ENCODE measurements around the gene SLC13A4.

The SLC13A4 gene

GRCh38 chr7:135723411-135723810 lies 4.6 kb downstream of the SLC13A4 start:
- H3K4me1 ChIP-seq (ENCODE audit: control insufficient read depth in 1 of 2, insufficient read depth in 1 of 2, low read depth in 1 of 2, low read length in 1 of 2) = no peaks in the 10 kb centered on the region
- no peak overlapping the region for H3K4me3 ChIP-seq (ENCODE audit: low read depth in 1 of 2, low read length in 1 of 2)
- H3K27me3 ChIP-seq = peaks cover 5% of the 10 kb centered on the region
- no peaks in the 10 kb centered on the region for H3K9me3 ChIP-seq
- TF ChIP-seq CTCF (IDR thresholded peaks at IDR 0.05) = no peak
- no peak overlapping the region for H3K27ac ChIP-seq
- H3K36me3 ChIP-seq = no peaks in the 10 kb centered on the region

- H3K27me3 ChIP-seq = peaks cover 2% of the 10 kb centered on the region
- H3K36me3 ChIP-seq = no peaks in the 10 kb centered on the region
- H3K27ac ChIP-seq = no peak overlapping the region
- no peak overlapping the region for H3K4me3 ChIP-seq (ENCODE audit: low read depth in 1 of 2, low read length in 1 of 2)
- no peaks in the 10 kb centered on the region for H3K4me1 ChIP-seq (ENCODE audit: control insufficient read depth in 1 of 2, insufficient read depth in 1 of 2, low read depth in 1 of 2, low read length in 1 of 2)
- H3K9me3 ChIP-seq = no peaks in the 10 kb centered on the region
- TF ChIP-seq CTCF (IDR thresholded peaks at IDR 0.05) = no peak
Observed at GRCh38 chr7:135721198-135721820, 6.7 kb downstream of the SLC13A4 start.

- no peak for TF ChIP-seq CTCF (IDR thresholded peaks at IDR 0.05)
- H3K4me1 ChIP-seq (ENCODE audit: control insufficient read depth in 1 of 2, insufficient read depth in 1 of 2, low read depth in 1 of 2, low read length in 1 of 2) = no peaks in the 10 kb centered on the region
- H3K27ac ChIP-seq = no peak overlapping the region
- no peaks in the 10 kb centered on the region for H3K9me3 ChIP-seq
- no peaks in the 10 kb centered on the region for H3K36me3 ChIP-seq
- H3K4me3 ChIP-seq (ENCODE audit: low read depth in 1 of 2, low read length in 1 of 2) = no peak overlapping the region
- no peaks in the 10 kb centered on the region for H3K27me3 ChIP-seq
Observed at GRCh38 chr7:135719688-135720087, 8.3 kb downstream of the SLC13A4 start.

- no peak for TF ChIP-seq CTCF (IDR thresholded peaks at IDR 0.05)
- Histone ChIP-seq H3K27me3 (no peaks in the 10 kb centered on the region), H3K36me3 (no peaks in the 10 kb centered on the region), H3K27ac (no peak overlapping the region), H3K4me3 (ENCODE audit: low read depth in 1 of 2, low read length in 1 of 2) (no peak overlapping the region), H3K4me1 (ENCODE audit: control insufficient read depth in 1 of 2, insufficient read depth in 1 of 2, low read depth in 1 of 2, low read length in 1 of 2) (no peaks in the 10 kb centered on the region), H3K9me3 (no peaks in the 10 kb centered on the region)
Observed at GRCh38 chr7:135718794-135719437, 9.1 kb downstream of the SLC13A4 start.

- H3K9me3 ChIP-seq = no peaks in the 10 kb centered on the region
- H3K27me3 ChIP-seq = no peaks in the 10 kb centered on the region
- TF ChIP-seq CTCF (IDR thresholded peaks at IDR 0.05) = no peak
- no peak overlapping the region for H3K4me3 ChIP-seq (ENCODE audit: low read depth in 1 of 2, low read length in 1 of 2)
- no peaks in the 10 kb centered on the region for H3K4me1 ChIP-seq (ENCODE audit: control insufficient read depth in 1 of 2, insufficient read depth in 1 of 2, low read depth in 1 of 2, low read length in 1 of 2)
- H3K36me3 ChIP-seq = no peaks in the 10 kb centered on the region
- H3K27ac ChIP-seq = no peak overlapping the region
Observed at GRCh38 chr7:135718219-135718618, 9.8 kb downstream of the SLC13A4 start.
